ENCODE measurements around the gene HMGCL.

Gene HMGCL

GRCh38 chr1:23816906-23817305 lies 8.3 kb downstream of the HMGCL start:
- no peak for TF ChIP-seq ZNF565 (CRISPR knock-in tag; conservative IDR thresholded peaks at IDR 0.05; ENCODE audit: low read depth)
- no peak for ATAC-seq

DNA sequence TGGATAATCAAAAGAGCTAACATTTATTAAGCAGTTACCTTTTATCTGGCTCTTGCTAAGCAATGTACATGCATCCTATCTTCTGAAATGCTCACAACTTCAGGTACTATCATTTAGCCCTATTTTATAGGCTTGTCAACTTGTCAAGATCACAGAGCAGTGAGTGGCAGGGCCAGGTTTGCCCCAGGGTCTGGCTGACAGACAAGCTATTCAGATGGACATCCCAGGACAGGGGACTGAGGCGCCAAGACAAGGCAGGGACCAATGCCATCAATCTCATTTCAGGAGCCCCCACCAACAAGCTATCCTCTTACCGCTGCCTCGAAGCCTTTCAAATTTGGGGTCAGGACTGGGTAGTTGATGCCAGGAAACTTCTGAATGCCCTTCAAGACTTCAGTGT lies 8.9 kb downstream of the HMGCL start:
- TF ChIP-seq GLIS3 (CRISPR knock-in tag; IDR thresholded peaks at IDR 0.05): no peak
- TF ChIP-seq ZNF565 (CRISPR knock-in tag; conservative IDR thresholded peaks at IDR 0.05; ENCODE audit: low read depth): no peak
- TF ChIP-seq TOX (CRISPR knock-in tag; IDR thresholded peaks at IDR 0.05; ENCODE audit: borderline replicate concordance): no peak
- TF ChIP-seq, protein P1, sequence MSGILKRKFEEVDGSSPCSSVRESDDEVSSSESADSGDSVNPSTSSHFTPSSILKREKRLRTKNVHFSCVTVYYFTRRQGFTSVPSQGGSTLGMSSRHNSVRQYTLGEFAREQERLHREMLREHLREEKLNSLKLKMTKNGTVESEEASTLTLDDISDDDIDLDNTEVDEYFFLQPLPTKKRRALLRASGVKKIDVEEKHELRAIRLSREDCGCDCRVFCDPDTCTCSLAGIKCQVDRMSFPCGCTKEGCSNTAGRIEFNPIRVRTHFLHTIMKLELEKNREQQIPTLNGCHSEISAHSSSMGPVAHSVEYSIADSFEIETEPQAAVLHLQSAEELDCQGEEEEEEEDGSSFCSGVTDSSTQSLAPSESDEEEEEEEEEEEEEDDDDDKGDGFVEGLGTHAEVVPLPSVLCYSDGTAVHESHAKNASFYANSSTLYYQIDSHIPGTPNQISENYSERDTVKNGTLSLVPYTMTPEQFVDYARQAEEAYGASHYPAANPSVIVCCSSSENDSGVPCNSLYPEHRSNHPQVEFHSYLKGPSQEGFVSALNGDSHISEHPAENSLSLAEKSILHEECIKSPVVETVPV (CRISPR knock-in tag; IDR thresholded peaks at IDR 0.05): no peak
- no peak for TF ChIP-seq RARB (CRISPR knock-in tag; IDR thresholded peaks at IDR 0.05)
- no peak for TF ChIP-seq ZNF8 (CRISPR knock-in tag; IDR thresholded peaks at IDR 0.05)
- TF ChIP-seq ZNF70 (CRISPR knock-in tag; IDR thresholded peaks at IDR 0.05): no peak
- TF ChIP-seq SNAI2 (CRISPR knock-in tag; IDR thresholded peaks at IDR 0.05): no peak
- no peak for TF ChIP-seq CSDC2 (CRISPR knock-in tag; IDR thresholded peaks at IDR 0.05)
- no peak for TF ChIP-seq BACH2 (CRISPR knock-in tag; IDR thresholded peaks at IDR 0.05; ENCODE audit: borderline replicate concordance)
- TF ChIP-seq TSHZ2 (CRISPR knock-in tag; IDR thresholded peaks at IDR 0.05): no peak
- no peak for TF ChIP-seq ZFP30 (CRISPR knock-in tag; IDR thresholded peaks at IDR 0.05)
- no peak for TF ChIP-seq ARNTL (CRISPR knock-in tag; IDR thresholded peaks at IDR 0.05; ENCODE audit: borderline replicate concordance, low read depth)
- no peak for TF ChIP-seq ZFP3 (CRISPR knock-in tag; IDR thresholded peaks at IDR 0.05)
- TF ChIP-seq, protein P2, sequence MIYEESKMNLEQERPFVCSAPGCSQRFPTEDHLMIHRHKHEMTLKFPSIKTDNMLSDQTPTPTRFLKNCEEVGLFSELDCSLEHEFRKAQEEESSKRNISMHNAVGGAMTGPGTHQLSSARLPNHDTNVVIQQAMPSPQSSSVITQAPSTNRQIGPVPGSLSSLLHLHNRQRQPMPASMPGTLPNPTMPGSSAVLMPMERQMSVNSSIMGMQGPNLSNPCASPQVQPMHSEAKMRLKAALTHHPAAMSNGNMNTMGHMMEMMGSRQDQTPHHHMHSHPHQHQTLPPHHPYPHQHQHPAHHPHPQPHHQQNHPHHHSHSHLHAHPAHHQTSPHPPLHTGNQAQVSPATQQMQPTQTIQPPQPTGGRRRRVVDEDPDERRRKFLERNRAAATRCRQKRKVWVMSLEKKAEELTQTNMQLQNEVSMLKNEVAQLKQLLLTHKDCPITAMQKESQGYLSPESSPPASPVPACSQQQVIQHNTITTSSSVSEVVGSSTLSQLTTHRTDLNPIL (CRISPR knock-in tag; IDR thresholded peaks at IDR 0.05; ENCODE audit: low read depth): no peak
- ATAC-seq: no peak

DNA sequence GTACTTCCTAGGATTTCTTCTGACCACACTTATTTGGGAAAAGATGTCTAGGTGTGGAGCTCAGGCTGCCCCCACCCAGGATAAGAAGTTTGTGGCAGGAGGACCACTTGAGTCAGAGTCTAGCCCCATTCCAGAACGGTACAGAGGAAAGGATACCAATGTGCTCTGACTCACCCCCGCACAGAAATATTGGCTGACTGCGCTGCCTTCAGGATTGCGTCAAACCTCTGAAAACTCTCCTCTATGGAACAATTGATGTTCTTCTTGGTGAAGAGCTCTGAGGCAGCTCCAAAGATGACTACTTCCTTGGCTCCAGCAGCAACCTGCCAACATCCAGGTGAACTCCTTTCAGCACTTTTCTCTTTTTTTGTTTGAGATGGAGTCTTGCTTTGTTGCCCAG lies 11.2 kb downstream of the HMGCL start:
- TF ChIP-seq ZFP30 (CRISPR knock-in tag; IDR thresholded peaks at IDR 0.05) (no peak), PATZ1 (CRISPR knock-in tag; IDR thresholded peaks at IDR 0.05; ENCODE audit: borderline replicate concordance) (no peak), TCF4 (CRISPR knock-in tag; IDR thresholded peaks at IDR 0.05; ENCODE audit: borderline replicate concordance) (no peak), GLIS3 (CRISPR knock-in tag; IDR thresholded peaks at IDR 0.05) (no peak), ZNF8 (CRISPR knock-in tag; IDR thresholded peaks at IDR 0.05) (no peak), ZNF565 (CRISPR knock-in tag; conservative IDR thresholded peaks at IDR 0.05; ENCODE audit: low read depth) (no peak), ZFP3 (CRISPR knock-in tag; IDR thresholded peaks at IDR 0.05) (no peak), OSR1 (CRISPR knock-in tag; IDR thresholded peaks at IDR 0.05) (no peak)
- TF ChIP-seq, protein P1 (CRISPR knock-in tag; IDR thresholded peaks at IDR 0.05): no peak
- TF ChIP-seq, protein P3, sequence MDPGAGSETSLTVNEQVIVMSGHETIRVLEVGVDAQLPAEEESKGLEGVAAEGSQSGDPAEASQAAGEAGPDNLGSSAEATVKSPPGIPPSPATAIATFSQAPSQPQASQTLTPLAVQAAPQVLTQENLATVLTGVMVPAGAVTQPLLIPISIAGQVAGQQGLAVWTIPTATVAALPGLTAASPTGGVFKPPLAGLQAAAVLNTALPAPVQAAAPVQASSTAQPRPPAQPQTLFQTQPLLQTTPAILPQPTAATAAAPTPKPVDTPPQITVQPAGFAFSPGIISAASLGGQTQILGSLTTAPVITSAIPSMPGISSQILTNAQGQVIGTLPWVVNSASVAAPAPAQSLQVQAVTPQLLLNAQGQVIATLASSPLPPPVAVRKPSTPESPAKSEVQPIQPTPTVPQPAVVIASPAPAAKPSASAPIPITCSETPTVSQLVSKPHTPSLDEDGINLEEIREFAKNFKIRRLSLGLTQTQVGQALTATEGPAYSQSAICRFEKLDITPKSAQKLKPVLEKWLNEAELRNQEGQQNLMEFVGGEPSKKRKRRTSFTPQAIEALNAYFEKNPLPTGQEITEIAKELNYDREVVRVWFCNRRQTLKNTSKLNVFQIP (CRISPR knock-in tag; IDR thresholded peaks at IDR 0.05; ENCODE audit: borderline replicate concordance, low read depth): no peak
- ATAC-seq: no peak
